Activated T-cell treated with anti-CD3 and anti-CD28 coated beads, Interleukin-2, amount 50 U/mL, for 4 hours (primary cell): ENCODE data around the gene ARL4A. TPM values are rescaled to one million over a fixed set of nuclear protein-coding genes. Genes with fewer than 3 reads are reported as not detected.
A peak's percentile ranks its signal among the peaks of the same experiment; 100 is the strongest.
"Not testable (repeated sequence)": the region's sequence is repeated elsewhere in the genome, so short reads cannot be mapped to it uniquely, and the experiment has no call there.

ENCODE experiments used
- ATAC-seq, 2 donors: fragments of 200-7000 bp; cut with Tn5 transposase; one replicate each; pipeline ENCODE4 v1.10.0; 2021
- DNase-seq: peaks from one replicate; pipeline ENCODE4 v3.0.0-alpha.2; 2020
- H3K27me3 Mint-ChIP-seq: one replicate; pipeline ENCODE4 v1.8.0; 2021; ENCODE audit warnings: low read depth, mixed read lengths
- H3K36me3 Mint-ChIP-seq: one replicate; pipeline ENCODE4 v1.8.0; 2022; ENCODE audit warnings: mixed read lengths; ENCODE audit not compliant: insufficient read depth
- H3K4me1 Mint-ChIP-seq: one replicate; pipeline ENCODE4 v1.8.0; 2021; ENCODE audit warnings: low read depth, mixed read lengths
- H3K4me3 Mint-ChIP-seq: one replicate; pipeline ENCODE4 v1.8.0; 2021; ENCODE audit warnings: mild to moderate bottlenecking, moderate library complexity, mixed read lengths
- H3K9me3 Mint-ChIP-seq: one replicate; pipeline ENCODE4 v1.8.0; 2021; ENCODE audit warnings: mixed read lengths
- total RNA-seq, 3 donors: library from RNA; stranded (reverse); gene quantifications; one replicate each; pipeline ENCODE4 v1.2.1, GENCODE V29; 2021

The ARL4A gene
- total RNA-seq, 3 donors from 2014 or later = 10.9 to 14.5 (median 11.8) TPM

- no peaks in the 10 kb centered on the region for H3K36me3 Mint-ChIP-seq
- DNase-seq (peak; percentile 5), ATAC-seq (no peak)
- H3K9me3 Mint-ChIP-seq = no peaks in the 10 kb centered on the region
- H3K4me1 Mint-ChIP-seq = peaks cover 32% of the 10 kb centered on the region
- no peaks in the 10 kb centered on the region for H3K27me3 Mint-ChIP-seq
- peak overlapping the region; percentile 89 for H3K4me3 Mint-ChIP-seq
Observed at GRCh38 chr7:12685550-12685949, 1.9 kb upstream of the ARL4A start.

DNA sequence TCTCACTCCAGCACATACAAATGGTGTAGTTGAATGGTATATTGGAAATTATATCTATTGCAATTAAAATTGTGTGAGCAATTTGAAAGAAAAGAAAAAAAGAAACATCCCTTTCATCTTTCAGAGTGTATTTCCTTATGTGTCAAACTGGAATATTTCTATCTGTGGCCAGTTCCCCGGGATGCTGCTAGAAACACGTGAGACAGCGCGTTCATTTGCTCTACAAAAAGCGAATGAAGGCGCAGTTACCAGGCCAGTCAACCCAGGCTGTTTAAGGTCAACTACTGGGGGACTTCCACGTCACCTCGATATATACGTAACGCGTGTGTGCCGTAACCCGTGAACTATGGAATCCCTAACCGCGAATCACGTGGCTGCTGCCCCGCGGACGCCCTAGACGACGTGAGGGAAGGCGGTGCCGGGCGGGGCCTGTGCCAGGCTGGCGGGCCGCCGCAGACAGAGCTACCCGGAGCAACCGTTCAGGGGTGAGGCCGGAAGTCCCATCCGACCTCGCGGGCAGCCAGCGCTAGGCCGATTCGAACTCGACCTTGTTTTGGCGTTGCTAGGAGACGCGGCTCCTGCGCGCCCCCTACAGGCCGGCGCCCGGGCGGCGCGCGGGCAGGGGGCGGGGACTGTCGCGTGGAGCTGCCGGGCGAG lies 1.1 kb upstream of the ARL4A start:
- DNase-seq (peak; percentile 89), ATAC-seq (peak; percentile 86 to 89)
- Mint-ChIP-seq H3K4me3 (peak overlapping the region; percentile 89), H3K9me3 (no peaks in the 10 kb centered on the region), H3K4me1 (peaks cover 32% of the 10 kb centered on the region), H3K36me3 (no peaks in the 10 kb centered on the region), H3K27me3 (no peaks in the 10 kb centered on the region)

DNA sequence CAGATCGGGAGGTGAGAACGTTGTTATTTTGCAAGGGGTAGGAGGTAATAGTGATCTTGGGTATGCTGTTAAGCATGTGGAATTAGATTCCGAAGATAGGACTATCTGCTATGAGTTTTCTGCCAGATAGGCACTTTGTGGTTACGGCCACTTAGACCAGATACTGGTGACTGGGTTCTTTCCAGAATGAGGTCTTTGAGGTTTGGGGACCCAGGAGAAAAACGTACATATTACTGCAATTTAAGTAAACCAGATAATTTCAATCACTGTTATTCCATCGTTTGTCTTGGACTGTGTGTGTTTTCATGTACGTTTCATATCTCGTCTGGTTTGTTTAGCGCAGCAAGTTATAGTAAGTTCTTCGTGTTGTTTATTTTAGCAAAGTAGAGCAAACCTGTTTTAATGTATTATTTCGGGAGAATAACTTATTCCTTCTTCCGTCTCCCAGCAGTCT lies 312 bp downstream of the ARL4A start:
- H3K4me1 Mint-ChIP-seq = peaks cover 36% of the 10 kb centered on the region
- H3K36me3 Mint-ChIP-seq = no peaks in the 10 kb centered on the region
- ATAC-seq (no peak), DNase-seq (no peak)
- peak overlapping the region; percentile 89 for H3K4me3 Mint-ChIP-seq
- H3K27me3 Mint-ChIP-seq = no peaks in the 10 kb centered on the region
- no peaks in the 10 kb centered on the region for H3K9me3 Mint-ChIP-seq

- H3K4me3 Mint-ChIP-seq = peak overlapping the region; percentile 89
Observed at GRCh38 chr7:12688485-12689170, 1.2 kb downstream of the ARL4A start.

DNA sequence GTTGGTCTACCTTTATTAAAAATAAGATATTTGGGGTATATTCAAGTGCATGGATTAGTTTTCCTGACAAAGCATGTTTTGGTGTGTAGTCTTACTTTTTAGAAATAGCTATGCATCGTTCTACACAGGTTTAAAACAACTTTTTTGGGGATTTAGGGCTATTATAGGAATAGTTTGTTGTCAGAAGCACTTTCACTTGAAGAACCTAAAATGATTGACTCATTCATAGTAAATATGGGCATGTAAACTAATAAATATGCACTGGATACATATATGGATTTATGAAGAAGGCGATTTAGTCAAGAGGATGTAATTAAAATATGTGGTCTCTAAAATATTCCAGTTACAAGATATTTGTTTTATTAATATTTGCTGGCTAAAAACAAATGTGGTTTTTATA lies 2.0 kb downstream of the ARL4A start:
- Mint-ChIP-seq H3K9me3 (no peaks in the 10 kb centered on the region), H3K4me1 (peaks cover 43% of the 10 kb centered on the region), H3K27me3 (no peaks in the 10 kb centered on the region), H3K4me3 (no peak overlapping the region), H3K36me3 (no peaks in the 10 kb centered on the region)
- DNase-seq (no peak), ATAC-seq (no peak)

More at GRCh38 chr7:12688485-12689170, 1.2 kb downstream of the ARL4A start:
- H3K9me3 Mint-ChIP-seq, ATAC-seq, H3K36me3 Mint-ChIP-seq, DNase-seq, H3K27me3 Mint-ChIP-seq: not testable (repeated sequence)
- peaks cover 41% of the 10 kb centered on the region for H3K4me1 Mint-ChIP-seq

DNA sequence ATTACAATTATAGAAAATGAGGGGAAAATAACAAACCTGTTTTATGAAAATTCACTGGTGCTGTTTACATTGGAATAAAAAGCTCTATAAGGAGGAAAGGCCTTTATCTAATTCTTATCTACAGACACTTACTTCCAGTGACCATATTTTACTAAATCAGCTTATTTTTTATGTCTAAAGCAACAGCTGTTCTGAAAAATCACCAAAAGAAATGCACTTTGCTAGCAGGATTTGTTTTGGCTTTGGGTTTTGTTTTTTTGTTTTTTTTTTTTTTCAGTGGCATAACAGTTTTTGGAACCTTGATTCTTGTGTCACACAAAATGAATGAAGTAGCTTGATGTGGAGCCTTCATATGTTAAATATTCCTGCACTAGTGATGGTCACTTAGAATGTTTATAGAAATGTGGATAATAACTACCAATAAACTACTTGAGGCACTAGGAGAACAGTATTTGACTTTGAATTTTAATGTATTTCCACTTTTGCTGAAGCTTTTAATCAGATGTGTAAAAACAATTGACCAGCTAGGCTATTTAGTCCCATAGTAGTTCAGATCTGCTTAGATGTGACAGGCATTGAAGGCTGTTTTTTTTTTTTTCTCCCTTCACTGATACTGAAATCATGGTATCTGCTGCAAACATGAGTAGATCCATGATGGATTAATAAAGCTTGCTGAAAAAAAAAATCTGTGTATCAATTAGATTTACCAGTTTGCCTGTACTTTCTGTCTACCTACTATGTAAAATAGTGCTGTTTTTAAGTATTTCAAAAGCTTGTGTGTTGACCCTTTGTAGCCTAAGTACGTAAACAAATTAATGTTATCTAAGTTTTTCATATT lies 2.8 kb downstream of the ARL4A start:
- Mint-ChIP-seq H3K27me3 (no peaks in the 10 kb centered on the region), H3K36me3 (no peaks in the 10 kb centered on the region), H3K4me1 (peaks cover 47% of the 10 kb centered on the region), H3K4me3 (no peak overlapping the region), H3K9me3 (no peaks in the 10 kb centered on the region)
- ATAC-seq (no peak), DNase-seq (no peak)

DNA sequence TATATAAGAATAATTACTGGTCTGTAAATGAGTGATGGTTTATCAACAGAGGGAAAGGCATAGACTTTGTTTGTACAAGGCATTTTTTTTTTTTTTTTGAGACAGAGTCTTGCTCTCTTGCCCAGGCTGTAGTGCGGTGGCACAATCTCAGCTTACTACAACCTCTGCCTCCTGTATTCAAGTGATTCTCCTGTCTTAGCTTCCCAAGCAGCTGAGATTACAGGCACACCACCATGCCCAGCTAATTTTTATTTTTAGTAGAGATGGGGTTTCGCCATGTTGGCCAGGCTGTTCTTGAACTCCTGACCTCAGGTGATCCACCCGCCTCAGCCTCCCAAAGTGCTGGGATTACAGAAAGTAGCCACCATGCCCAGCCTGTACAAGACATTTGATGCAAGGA lies 4.0 kb downstream of the ARL4A start:
- ATAC-seq, H3K9me3 Mint-ChIP-seq, H3K4me3 Mint-ChIP-seq, H3K27me3 Mint-ChIP-seq, H3K36me3 Mint-ChIP-seq, DNase-seq: not testable (repeated sequence)
- H3K4me1 Mint-ChIP-seq = peaks cover 39% of the 10 kb centered on the region

GRCh38 chr7:12692035-12692434 lies 4.6 kb downstream of the ARL4A start:
- Mint-ChIP-seq H3K4me1 (peaks cover 41% of the 10 kb centered on the region), H3K27me3 (no peaks in the 10 kb centered on the region), H3K36me3 (no peaks in the 10 kb centered on the region), H3K4me3 (no peak overlapping the region), H3K9me3 (no peaks in the 10 kb centered on the region)
- no peak for DNase-seq
- no peak for ATAC-seq

- DNase-seq (no peak), ATAC-seq (no peak)
- H3K9me3 Mint-ChIP-seq = no peaks in the 10 kb centered on the region
- H3K36me3 Mint-ChIP-seq = no peaks in the 10 kb centered on the region
- no peaks in the 10 kb centered on the region for H3K27me3 Mint-ChIP-seq
- H3K4me3 Mint-ChIP-seq = no peak overlapping the region
- H3K4me1 Mint-ChIP-seq = peaks cover 39% of the 10 kb centered on the region
Observed at GRCh38 chr7:12692479-12693259, 5.2 kb downstream of the ARL4A start.

GRCh38 chr7:12694817-12695216 lies 7.4 kb downstream of the ARL4A start:
- H3K4me3 Mint-ChIP-seq = no peak overlapping the region
- no peak for DNase-seq
- H3K27me3 Mint-ChIP-seq = no peaks in the 10 kb centered on the region
- H3K9me3 Mint-ChIP-seq = no peaks in the 10 kb centered on the region
- H3K4me1 Mint-ChIP-seq = peaks cover 20% of the 10 kb centered on the region
- no peak for ATAC-seq
- no peaks in the 10 kb centered on the region for H3K36me3 Mint-ChIP-seq

DNA sequence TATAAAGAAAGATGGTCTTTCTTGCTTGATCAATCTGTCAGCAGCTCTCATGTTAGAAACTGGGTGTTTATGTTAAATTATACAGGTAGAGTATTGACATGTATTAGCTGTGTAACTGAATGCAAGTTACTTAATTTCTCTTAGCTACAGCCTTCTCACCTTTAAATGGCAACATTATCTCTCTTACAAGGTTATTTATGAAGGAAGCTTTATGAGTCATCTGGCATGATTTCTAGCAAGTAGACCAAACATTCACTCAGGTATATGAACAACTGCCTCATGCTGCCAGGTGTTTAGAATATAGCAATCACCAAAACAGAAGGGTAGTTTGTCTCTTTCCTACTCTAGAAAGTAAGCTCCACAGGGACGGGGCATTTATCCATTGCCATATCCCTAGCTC lies 8.5 kb downstream of the ARL4A start:
- no peak for DNase-seq
- Mint-ChIP-seq H3K4me3 (no peak overlapping the region), H3K27me3 (no peaks in the 10 kb centered on the region), H3K4me1 (peaks cover 18% of the 10 kb centered on the region), H3K36me3 (peaks cover 3% of the 10 kb centered on the region), H3K9me3 (no peaks in the 10 kb centered on the region)
- ATAC-seq = no peak

- no peak for DNase-seq
- no peaks in the 10 kb centered on the region for H3K27me3 Mint-ChIP-seq
- H3K4me3 Mint-ChIP-seq = no peak overlapping the region
- peaks cover 8% of the 10 kb centered on the region for H3K9me3 Mint-ChIP-seq
- no peak for ATAC-seq
- peaks cover 11% of the 10 kb centered on the region for H3K36me3 Mint-ChIP-seq
- peaks cover 7% of the 10 kb centered on the region for H3K4me1 Mint-ChIP-seq
Observed at GRCh38 chr7:12699299-12699698, 11.9 kb downstream of the ARL4A start.

DNA sequence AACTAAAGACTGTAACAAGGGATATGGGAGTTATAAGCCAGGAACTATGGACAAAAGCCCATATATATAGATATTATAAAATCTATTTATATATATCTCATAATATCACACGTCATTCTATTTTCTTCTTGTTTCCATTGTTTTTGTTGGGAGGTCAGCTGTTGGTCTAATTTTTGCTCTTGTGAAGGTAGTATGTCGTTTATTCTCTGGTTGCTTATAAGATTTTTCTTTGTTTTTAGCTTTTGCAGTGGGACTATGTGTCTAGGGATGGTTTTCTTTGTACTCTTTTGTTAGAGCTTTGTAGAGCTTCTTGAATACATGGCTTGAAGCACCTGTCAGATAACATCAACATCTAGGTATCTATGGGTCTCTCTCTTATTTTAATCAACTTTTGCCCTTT lies 14.0 kb downstream of the ARL4A start:
- no peaks in the 10 kb centered on the region for H3K27me3 Mint-ChIP-seq
- H3K4me3 Mint-ChIP-seq = no peak overlapping the region
- H3K9me3 Mint-ChIP-seq = peaks cover 8% of the 10 kb centered on the region
- peaks cover 11% of the 10 kb centered on the region for H3K36me3 Mint-ChIP-seq
- ATAC-seq (no peak), DNase-seq (no peak)
- peaks cover 2% of the 10 kb centered on the region for H3K4me1 Mint-ChIP-seq

DNA sequence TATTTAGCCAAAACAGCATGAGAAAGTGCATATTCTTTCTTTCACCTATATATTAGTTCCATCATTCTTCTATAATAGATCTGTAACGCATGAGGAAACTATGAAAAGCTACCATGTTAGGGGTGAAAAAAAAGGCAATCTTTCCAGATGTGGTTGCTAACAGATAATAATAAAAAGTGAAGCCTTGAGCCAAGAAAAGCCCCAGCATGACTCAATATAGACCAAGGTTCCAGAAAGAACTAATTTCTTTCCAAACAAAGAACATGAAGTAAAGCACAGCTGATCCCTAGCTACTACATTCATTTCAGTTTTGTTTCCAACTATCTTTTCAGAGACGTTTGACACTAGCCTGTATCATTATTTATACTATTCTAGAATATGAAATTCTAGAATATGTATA lies 16.4 kb downstream of the ARL4A start:
- Mint-ChIP-seq H3K36me3 (peaks cover 11% of the 10 kb centered on the region), H3K4me1 (no peaks in the 10 kb centered on the region), H3K4me3 (no peak overlapping the region), H3K9me3 (peaks cover 8% of the 10 kb centered on the region), H3K27me3 (no peaks in the 10 kb centered on the region)
- ATAC-seq (no peak), DNase-seq (no peak)
